Stimulated activated CD8-positive, alpha-beta memory T cell treated with anti-CD3 and anti-CD28 coated beads, Interleukin-12 subunit alpha, Interleukin-12 subunit beta, amount 100 ng/mL, for 1 hour (primary cell): ENCODE results near the gene NRIP1.
"Not testable (repeated sequence)": the region's sequence is repeated elsewhere in the genome, so short reads cannot be mapped to it uniquely, and the experiment has no call there.

ENCODE experiments used
- DNase-seq: peaks from one replicate; pipeline ENCODE4 v3.0.0-alpha.2; 2020; ENCODE audit warnings: low read depth

The NRIP1 gene

DNA sequence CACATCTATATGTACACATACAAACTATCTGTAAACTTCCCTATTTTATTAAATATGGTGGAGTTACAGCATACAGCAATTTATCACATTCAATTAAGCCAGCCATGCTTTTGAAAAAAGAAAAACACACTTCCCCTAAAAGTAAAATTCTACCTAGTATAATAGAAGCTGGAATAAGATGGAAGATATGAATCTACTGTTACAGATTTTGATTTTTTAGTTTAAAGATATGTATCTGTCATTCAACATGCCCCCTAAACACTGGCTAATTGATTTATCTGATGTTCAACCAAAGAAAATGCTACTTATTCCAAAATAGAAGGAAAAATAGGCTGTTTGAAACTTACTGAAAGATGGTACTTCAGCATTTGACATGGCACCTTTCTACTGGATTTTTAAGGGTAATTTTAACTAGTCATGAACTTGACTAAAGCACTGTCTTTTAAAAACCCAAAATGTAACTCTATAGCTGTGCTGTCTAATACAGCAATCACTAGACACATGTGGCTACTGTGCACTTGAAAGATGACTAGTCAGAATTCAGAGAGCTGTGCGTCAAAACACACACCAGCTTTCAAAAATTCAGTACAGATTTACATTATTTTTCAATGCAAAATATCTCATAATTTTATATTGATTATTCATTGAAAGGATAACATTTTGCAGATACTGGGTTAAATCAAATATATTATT is 25.0 kb downstream of the NRIP1 start:
- DNase-seq = no peak

DNA sequence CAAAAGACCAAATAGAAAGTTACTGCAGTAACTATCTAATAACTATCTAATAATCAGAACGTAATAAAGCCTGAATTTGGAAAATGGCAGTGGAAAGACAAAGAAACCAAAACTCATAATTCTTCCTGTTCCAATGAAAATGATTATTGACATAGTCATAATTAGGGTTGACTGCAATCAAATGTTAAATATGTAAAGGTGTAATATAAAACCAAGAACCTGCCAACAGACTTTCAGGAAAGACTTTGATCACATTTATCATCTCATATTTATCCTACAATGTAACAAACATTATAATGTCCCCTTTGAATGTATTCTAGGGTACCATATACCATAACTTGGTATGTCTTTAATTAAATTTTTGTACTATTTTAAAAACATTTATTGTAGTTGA is 26.9 kb downstream of the NRIP1 start:
- DNase-seq = no peak

DNA sequence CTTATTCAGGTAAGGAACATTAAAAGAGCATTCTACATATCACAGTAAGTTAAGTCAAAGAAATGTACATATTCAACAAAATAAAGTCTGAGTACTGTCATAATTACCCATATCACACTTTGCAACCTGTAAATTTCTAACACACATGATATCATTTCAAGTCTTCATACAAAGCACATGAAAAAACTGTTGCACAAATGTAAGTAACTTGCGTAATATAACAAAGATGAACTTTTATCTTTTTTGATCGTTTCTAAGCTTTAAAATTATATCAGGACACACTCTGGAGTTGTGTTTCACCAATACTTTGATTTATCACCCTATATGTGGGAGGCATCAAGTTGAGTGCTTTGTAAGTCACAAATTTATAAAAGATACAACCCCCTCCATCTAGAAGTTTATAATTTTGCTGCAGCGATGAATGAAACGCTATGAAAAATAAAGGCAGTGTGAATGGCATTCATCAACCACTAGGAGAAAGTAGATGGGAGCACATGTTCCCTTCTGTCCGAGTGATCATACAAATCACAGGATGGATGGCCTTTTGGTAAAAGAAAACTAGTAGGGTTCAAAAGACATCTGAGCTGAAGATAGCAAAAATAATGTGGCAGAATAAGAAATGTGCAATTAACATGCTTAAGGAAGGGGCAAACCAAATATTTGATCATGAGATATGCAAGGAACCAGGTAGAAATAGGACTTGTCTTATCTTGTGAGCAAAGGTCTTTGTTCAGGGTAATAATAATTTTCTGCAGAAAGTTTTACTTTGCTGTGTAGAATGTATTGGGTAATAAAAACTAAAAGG is 27.5 kb downstream of the NRIP1 start:
- no peak for DNase-seq

DNA sequence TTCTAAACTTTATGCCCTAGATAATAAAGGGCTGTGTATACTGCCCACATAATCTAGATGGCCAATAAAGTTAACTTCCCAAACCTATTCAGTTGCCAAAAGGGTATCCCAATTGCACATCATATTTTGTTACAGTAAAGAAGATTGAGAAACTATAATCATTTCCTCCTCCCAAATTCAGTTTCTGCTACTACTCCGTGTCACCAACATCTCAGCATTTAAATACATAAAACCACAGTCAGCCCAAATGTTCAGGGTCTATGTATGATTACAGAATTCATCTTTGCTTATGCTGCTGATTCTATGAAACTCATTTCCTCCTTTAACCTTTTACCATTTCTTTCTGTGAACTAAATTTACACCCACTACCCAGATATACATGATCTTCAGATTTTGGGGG is 28.6 kb downstream of the NRIP1 start:
- no peak for DNase-seq

DNA sequence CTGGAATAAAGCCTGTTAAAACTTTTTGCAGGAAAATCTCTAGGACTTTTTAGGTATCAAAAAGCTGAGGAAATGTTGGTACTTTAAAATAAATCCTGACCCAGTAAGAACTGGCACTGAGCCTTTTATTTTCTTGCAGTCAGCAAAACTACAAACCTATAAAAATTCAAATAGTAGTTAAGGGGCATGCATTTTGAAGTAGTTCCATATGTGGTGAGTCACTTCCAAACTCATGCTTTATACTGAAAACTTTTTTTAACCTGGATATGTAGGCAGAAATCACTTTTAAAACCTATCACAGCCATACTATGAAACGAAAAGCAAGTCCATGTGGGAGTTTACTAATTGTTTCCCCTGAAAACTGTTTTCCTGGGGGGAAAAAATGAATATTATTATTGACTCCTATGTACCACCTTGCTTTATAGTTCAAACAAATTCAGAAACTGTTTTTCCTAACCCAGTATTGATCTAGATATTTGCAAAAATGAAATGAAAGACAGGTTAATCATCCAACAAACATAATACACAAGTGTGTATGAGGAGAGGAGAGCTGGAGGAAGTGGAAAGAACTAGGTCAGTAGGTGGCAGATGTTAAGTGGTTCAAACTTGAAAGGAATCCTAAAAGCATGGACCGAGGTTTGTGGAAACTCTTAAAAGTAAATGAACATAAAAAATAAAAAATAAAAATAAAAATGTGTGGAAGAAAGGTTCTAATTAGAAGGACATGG is 30.5 kb downstream of the NRIP1 start:
- no peak for DNase-seq

DNA sequence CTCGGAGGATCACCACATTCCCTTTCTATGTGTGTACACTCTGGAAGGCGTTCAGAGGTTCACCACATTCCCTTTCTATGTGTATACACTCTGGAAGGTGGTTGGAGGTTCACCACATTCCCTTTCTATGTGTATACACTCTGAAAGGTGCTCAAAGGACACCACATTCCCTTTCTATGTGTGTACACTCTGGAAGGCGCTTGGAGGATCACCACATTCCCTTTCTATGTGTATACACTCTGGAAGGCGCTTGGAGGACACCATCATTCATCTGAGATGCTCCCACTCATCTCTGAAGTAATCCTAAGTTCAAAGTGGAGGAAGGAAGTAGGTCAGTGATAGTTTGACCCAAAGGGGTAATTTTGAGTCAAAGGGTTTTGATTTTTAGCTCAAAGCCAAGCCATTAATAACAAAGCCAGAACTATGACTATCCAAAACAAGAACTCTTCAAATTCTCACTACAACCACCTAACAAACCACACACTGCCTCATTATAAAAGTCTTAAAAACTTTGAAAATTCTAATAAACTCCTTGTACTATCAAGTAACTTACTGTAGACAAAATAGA is 32.9 kb downstream of the NRIP1 start:
- DNase-seq = no peak

DNA sequence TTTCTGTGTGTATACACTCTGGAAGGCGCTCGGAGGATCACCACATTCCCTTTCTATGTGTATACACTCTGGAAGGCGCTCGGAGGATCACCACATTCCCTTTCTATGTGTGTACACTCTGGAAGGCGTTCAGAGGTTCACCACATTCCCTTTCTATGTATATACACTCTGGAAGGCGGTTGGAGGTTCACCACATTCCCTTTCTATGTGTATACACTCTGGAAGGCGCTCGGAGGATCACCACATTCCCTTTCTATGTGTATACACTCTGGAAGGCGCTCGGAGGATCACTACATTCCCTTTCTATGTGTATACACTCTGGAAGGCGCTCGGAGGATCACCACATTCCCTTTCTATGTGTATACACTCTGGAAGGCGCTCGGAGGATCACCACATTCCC is 33.4 kb downstream of the NRIP1 start:
- DNase-seq = not testable (repeated sequence)

DNA sequence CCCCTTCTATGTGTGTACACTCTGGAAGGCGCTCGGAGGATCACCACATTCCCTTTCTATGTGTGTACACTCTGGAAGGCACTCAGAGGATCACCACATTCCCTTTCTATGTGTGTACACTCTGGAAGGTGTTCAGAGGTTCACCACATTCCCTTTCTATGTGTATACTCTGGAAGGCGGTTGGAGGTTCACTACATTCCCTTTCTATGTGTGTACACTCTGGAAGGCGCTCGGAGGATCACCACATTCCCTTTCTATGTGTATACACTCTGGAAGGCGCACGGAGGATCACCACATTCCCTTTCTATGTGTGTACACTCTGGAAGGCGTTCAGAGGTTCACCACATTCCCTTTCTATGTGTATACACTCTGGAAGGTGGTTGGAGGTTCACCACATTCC is 33.9 kb downstream of the NRIP1 start:
- DNase-seq = not testable (repeated sequence)

DNA sequence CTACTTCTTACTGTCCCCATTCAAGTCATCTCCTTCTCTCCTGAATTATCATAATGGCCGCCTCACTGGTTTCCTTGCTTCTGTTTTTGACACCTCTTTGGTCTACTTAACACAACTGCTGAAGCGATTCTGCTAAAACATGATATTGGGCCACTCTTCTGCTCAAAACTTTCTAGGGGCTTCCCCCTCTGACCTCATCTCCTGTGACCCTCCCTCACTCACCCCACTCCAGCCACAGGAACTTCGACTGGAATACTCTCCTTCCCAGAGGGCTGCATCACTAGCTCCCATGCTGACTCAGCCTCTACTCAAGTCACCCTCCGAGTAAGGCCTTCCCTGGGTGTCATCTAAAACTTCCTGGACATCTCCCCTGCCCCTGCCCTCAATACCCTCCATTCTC is 35.7 kb downstream of the NRIP1 start:
- DNase-seq = no peak

DNA sequence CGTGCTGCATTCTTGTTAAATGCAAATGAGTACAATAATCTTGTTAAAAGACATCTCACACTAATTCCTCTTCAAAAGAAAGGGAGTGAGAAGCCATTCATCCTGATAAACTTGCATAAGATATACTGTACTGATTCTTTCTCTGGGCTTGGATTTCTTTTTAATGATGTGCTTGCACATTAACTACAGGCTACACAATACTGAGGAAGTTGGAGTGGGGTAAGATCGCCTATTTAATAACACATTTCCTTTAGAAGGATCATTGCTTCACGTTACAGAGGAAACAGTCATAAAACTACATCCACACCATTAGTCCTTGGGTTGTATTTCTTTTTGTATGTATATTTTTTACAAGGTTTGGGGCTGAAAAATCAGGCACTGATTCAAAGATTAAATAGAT is 36.6 kb downstream of the NRIP1 start:
- DNase-seq = no peak

DNA sequence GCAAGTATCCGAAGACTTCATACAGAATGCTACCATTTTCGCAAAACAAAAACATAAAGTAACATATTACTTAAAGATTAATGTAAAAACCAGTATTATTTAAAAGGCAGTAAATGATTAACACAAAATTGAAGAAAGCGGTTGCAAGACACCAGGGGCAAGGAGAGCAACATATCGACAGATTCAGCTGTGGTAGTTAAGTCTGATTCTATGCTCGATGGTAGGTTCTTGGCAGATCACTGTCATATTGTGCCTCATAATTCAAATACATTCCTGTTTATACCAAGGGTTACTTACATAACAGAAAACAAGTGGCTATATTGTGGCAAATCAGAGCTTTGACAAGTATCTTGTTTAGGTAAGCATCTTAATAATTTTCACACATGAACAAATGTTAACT is 37.7 kb downstream of the NRIP1 start:
- no peak for DNase-seq

DNA sequence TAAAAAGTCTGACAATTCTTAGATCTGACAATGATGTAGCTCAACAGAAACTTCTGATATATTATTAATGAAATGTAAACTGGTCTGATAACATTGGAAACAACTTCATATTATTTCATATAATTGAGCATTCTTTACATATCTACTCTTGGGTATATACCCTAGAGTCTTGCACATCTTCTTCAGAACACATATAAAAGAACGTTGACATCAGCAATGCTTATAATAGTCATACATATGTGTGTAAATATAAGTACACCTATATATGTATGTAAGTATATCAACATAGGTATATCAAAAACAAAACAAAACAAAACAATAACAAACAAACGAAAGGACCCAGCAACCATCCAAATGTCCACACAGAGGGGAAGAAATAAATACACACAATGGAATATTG is 38.4 kb downstream of the NRIP1 start:
- no peak for DNase-seq

DNA sequence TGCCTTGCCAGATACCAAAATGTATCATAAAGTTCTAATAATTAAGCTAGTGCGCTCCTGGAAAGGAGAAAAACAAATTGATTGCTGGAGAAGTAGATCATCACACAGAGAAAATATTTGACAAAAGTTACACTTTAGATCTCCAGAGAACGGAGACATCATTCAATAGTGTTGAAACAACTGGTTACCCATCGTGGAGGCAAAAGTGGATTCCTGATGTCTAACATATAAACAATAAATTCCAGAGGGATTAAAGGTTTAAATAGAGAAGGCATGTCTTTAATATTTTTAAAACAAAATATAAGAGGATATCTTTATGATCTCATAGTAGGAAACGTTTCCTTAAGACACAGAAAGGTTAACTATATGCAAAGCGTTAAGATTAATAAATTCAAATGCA is 41.0 kb downstream of the NRIP1 start:
- DNase-seq = no peak

DNA sequence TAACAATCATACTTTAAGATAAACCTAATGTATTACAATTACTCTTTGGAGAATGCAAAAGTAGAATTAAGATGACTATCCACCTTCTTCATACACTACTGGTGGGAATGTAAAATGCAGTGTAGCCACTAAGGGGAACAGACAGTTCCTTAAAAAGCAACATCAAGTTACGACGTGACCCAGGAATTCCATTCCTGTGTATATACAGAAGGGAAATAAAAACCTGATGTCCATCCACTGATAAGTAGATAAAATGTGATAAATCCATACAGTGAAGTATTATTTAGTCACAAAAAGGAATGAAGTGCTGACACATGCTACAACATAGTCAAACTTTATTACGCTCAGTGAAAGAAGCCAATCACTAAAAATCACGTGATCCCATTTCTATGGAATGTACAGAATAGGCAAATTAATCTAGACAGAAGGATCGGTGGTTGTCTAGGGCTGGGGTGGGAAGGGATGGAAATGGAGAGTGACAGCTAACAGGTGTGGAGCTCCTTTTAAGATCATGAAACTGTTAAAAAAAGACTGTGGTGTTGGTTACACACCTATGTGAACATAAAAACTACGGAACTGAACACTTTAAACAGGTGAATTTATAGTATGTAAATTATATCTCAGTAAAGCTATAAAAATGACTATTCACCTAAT is 42.1 kb downstream of the NRIP1 start:
- DNase-seq = no peak

DNA sequence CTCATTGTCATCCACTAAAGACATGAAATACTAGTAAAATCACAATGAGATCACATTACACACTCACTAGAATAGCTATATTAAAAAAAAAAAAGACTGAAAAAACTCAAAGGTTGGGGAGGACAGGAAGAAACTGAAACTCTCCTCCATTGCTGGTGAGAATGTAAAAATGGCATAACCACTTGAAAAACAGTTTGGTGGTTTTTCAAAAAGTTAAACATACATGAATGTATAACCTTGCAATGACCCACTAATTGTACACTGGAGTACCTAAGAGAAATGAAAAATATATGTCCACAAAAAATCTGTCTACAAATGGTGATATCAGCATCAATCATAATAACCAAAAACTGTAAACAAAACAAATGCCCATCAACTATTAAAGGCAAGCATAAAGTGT is 44.0 kb downstream of the NRIP1 start:
- no peak for DNase-seq

DNA sequence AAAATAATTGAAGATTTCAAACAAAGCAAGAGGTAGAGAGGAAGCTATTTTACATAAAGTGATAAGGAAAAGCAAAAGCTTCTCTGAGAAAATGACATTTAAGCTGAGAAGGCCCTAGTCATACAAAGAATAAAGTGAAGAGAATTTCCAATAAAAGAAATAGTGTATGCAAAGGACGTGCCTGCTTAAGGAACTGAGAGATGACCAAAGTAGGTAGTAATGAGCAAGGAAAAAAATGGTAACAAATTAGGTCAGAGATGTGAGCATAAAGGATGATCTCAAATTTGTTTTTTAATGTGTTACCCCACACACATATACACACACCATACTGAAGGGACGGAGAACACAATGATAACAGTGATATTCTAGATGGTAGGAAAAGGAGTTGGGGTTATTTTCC is 46.4 kb downstream of the NRIP1 start:
- DNase-seq = no peak

DNA sequence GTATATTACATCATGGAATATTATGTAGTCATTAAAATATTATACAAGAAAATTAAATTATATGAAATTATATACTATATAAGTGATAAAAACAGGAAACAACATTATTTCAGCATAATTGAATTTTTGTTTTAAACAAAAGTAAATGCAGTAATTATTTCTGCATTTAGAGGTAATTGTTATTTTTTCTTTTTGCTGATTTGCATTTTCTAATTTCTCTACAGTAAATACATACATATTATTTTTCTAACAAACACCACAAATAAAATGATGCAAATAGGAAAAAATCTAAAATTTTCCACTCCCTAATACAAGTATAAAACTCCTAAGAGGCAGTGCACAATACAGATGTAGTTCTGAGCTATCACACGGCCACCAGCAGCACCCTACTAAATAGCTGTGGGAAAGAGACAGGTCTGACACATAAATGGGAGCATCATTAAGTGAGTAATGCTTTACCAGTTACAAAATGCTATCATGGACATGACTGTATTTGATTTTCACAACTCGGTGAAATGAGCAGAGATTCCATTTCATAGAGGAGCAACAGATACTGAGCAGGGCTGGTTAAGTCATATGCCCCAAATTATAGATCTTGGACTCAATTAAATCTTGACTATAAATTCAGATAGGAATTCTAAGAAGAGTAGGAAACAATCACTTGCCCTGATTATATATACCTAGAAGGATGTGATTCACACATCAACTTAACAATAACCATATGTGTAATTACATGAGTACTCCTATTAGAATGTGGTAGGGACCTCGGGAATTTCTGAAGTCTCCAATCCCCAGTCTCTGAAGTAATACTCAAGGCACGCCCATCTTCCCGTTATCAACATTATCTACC is 49.0 kb downstream of the NRIP1 start:
- no peak for DNase-seq

DNA sequence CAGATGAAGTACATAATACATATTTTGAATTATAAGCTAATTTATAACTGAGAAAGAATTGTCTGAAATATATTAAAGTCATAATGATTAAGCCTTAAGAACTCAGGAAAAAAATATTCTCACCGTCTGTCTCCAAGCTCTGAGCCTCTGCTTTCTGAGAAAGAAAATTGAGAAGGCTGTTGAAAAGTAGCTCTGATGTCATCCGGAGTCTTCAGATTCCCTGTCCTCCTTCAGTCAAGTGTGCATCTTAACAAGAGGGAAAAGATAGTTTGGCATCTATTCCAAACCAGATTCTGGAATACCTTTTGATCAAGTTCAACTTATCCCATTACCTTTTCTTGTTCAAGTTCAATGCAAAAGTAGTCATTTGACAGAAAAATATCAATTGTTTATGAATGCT is 50.6 kb downstream of the NRIP1 start:
- no peak for DNase-seq

DNA sequence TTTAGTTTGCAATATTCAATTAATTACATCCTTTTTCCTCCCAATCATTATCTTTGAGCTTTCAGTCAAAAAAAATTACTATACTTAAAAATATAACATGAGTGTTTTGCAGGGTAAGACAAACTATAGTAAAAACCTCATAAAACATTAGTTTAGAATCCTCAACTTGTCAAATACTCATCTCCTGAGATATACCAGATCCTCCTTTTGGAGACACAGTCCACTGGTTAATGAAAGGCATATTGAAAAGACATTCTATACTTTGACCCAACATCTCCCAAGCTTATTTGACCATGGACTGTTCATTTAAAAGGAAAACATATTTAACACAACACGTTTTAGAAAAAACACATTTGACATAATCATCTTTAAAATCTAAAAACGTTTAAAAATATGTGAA is 52.8 kb downstream of the NRIP1 start:
- no peak for DNase-seq

DNA sequence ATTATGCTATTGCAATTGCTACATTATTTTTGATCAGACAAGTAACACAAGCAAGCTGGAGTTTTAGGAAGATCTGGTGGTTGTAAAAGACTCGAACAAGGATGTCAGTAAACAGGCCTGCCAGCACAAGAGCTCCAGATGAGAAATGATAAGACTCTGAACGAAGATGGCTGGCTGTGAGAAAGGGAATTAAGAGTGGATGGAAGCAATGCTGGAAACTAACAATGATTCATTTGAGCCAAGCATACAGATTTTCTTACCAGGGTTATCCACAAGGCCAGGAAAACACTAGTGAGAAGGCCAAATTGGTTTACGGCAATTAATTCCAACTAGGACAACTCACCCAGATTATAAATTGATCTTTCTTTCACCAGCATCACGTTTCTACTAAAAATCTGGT is 54.2 kb downstream of the NRIP1 start:
- no peak for DNase-seq

DNA sequence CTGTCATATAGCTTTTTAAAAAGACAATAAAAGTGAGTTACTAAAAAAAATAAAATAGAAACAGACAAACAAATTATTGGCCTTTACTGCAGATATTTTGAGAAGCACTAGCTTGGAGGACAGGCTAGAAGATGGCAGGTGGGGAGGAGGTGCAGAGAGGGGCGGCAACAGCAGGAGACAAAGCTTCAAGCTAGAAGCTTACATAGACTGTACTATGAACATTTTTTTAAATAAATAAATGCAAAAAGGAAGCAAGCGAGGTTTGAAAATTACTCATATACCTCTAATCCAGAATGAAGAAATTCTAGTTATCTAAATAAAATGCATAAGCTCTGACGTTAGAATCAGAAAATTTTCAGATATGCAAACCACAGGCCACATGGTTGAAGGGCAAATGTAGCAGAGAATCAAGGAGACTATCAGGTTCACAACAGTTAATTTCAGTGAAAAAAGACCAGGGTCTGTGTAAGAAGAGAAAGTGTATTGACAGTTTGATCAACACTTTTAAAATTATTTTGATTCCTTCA is 54.9 kb downstream of the NRIP1 start:
- DNase-seq = no peak
